Colonic mucosa (tissue), 4 donors: ENCODE data around the gene MYO1H. TPM values are rescaled to one million over a fixed set of nuclear protein-coding genes. Genes with fewer than 3 reads are reported as not detected.

ENCODE experiments used
- DNase-seq: peaks from one replicate; pipeline ENCODE4 v3.0.0-alpha.2; 2020
- H3K27ac ChIP-seq: fragments of 200-600 bp; one replicate; pipeline ENCODE4 v1.8.0; 2021
- H3K27me3 ChIP-seq: fragments of 200-600 bp; one replicate; pipeline ENCODE4 v1.8.0; 2021
- H3K36me3 ChIP-seq: fragments of 200-600 bp; one replicate; pipeline ENCODE4 v1.8.0; 2021
- H3K4me1 ChIP-seq: fragments of 200-600 bp; one replicate; pipeline ENCODE4 v1.8.0; 2021; ENCODE audit warnings: mild to moderate bottlenecking
- H3K4me3 ChIP-seq: fragments of 200-600 bp; one replicate; pipeline ENCODE4 v1.8.0; 2021
- H3K9ac ChIP-seq, 2 donors: one replicate each; pipeline ENCODE4 v1.7.0; 2013; ENCODE audit warnings: control low read depth in 2 of 2, low read depth in 2 of 2, low read length in 2 of 2
- H3K9me3 ChIP-seq: fragments of 200-600 bp; one replicate; pipeline ENCODE4 v1.8.0; 2021
- intact Hi-C: fragments of 100-400 bp; cut with DNase I; formaldehyde crosslinking; loops from one replicate; pipeline ENCODE4 v1.14.1; 2022
- total RNA-seq, 2 donors: library from RNA; stranded (reverse); fragmentation: NEBNext Ultra II Directional in 1 of 2; extraction: Animal tissue kit (Norgen Biotek cat#: 25700) in 1 of 2; gene quantifications; one replicate each; pipeline ENCODE4 v1.2.1, GENCODE V29; 2021
- TF ChIP-seq, protein P1 (sequence below): fragments of 200-600 bp; IDR thresholded peaks from one replicate; pipeline ENCODE4 v1.8.0; 2022; ENCODE audit warnings: antibody characterized with exemption, mild to moderate bottlenecking
- donor health status: healthy.
- donor health status: DM: no; HTN: no; CAD: no.
- donor health status: DM: no; HTN: no; CAD: no.

The MYO1H gene
- total RNA-seq, 2 donors from 2014 or later: 0.21 TPM; not detected in 1

DNA sequence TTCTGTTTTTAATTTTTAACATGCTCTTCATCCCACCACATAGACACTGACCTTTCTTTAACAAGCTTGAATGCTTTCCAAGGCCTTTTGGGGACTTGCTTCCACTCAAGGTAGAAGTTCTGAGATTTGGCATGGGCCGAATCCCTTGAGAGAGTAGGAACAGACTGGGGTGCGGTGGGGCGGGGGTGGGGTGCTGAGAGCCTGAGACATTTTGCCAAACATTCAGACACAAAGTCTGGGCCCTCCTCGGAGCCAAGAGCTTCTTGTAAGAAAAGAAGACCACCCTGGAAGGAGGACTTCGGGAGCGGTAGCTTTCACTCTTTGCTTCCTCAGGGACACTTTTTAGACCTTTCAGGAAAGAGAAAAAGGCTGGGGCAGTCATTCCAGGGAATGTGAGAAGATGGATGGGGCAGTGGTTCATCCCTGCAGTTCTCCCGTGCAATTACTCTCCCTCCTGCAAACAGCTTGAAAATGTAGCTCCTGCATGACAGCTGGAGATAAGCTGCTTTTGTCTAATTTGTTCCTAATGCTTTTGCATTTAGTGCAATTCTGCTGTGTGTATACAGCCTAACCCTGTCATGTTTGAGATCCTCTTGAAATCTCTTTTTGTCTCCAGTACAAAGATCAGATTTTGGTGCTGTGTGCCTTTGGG, 16.3 kb upstream of the MYO1H start:
- intact Hi-C loops: no loop called here
- Histone ChIP-seq H3K4me1 (no peaks in the 10 kb centered on the region), H3K9ac (no peak overlapping the region), H3K27ac (no peak overlapping the region), H3K36me3 (no peaks in the 10 kb centered on the region), H3K27me3 (no peaks in the 10 kb centered on the region), H3K9me3 (no peaks in the 10 kb centered on the region), H3K4me3 (no peak overlapping the region)
- no peak for DNase-seq
- TF ChIP-seq, protein P1, sequence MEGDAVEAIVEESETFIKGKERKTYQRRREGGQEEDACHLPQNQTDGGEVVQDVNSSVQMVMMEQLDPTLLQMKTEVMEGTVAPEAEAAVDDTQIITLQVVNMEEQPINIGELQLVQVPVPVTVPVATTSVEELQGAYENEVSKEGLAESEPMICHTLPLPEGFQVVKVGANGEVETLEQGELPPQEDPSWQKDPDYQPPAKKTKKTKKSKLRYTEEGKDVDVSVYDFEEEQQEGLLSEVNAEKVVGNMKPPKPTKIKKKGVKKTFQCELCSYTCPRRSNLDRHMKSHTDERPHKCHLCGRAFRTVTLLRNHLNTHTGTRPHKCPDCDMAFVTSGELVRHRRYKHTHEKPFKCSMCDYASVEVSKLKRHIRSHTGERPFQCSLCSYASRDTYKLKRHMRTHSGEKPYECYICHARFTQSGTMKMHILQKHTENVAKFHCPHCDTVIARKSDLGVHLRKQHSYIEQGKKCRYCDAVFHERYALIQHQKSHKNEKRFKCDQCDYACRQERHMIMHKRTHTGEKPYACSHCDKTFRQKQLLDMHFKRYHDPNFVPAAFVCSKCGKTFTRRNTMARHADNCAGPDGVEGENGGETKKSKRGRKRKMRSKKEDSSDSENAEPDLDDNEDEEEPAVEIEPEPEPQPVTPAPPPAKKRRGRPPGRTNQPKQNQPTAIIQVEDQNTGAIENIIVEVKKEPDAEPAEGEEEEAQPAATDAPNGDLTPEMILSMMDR: no peak

DNA sequence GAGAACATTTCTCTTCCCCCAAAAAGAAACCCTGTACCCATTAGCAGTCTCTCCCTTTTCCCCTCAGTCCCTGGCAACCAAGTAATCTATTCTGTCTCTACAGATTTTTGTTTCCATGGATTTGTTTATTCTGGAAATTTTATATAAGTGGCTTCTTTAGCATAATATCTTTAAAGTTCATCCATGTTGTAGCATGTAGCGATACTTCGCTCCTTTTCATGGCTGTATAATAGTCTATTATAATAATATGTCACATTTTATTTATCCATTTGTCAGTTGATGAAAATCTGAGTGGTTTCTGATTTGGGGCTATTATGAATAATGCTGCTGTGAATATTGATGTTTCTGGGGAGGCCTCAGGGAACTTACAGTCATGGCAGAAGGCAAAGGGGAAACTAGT, 12.8 kb upstream of the MYO1H start:
- intact Hi-C loops: no loop called here
- Histone ChIP-seq H3K27ac (no peak overlapping the region), H3K4me3 (no peak overlapping the region), H3K27me3 (no peaks in the 10 kb centered on the region), H3K36me3 (no peaks in the 10 kb centered on the region), H3K4me1 (no peaks in the 10 kb centered on the region), H3K9ac (no peak overlapping the region), H3K9me3 (no peaks in the 10 kb centered on the region)
- TF ChIP-seq, protein P1: no peak
- DNase-seq: no peak

DNA sequence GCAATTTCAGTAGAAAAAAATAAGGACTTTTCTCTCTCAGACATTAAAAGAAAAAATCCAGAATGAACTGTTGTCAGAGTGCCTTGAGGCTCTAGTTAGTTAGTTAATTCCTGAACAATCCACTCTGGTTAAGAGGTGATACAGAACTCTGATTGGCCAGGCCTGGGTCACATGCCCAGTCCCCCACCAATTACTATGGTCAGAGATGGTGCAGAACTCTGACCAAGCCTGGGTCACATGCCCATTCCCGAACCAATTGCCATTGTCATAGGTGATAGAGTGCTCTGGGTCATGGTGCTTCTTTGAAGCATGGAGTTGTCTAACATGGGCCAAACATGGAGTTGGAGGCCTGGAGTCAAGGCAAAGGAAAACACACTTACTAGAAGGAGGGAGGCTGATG, 11.1 kb upstream of the MYO1H start:
- Histone ChIP-seq H3K4me3 (no peak overlapping the region), H3K9ac (no peak overlapping the region), H3K27ac (no peak overlapping the region), H3K27me3 (no peaks in the 10 kb centered on the region), H3K36me3 (no peaks in the 10 kb centered on the region), H3K4me1 (no peaks in the 10 kb centered on the region), H3K9me3 (no peaks in the 10 kb centered on the region)
- DNase-seq: no peak
- TF ChIP-seq, protein P1: no peak
- intact Hi-C loops: no loop called here

DNA sequence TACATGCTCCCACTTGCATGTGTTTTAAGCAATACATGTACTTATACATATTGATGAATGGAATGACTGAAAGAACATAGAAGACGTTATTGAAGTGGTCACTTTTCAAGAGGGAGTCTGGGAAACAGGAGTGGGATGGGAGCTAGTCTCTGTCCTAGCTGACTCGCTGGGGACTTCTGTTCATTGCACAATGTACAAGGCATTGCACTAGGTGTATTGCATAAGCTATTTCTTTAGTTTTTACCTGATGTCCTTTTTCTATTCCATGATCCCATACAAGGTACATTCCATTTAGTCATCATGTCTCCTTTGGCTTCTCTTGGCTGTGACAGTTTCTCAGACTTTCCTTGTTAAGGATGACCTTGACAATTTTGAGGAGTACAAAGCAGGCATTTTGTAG, 4.0 kb upstream of the MYO1H start:
- Histone ChIP-seq H3K4me3 (no peak overlapping the region), H3K36me3 (no peaks in the 10 kb centered on the region), H3K27ac (no peak overlapping the region), H3K9me3 (no peaks in the 10 kb centered on the region), H3K9ac (no peak overlapping the region), H3K4me1 (no peaks in the 10 kb centered on the region), H3K27me3 (no peaks in the 10 kb centered on the region)
- DNase-seq: no peak
- TF ChIP-seq, protein P1: no peak
- intact Hi-C loops: no loop called here

DNA sequence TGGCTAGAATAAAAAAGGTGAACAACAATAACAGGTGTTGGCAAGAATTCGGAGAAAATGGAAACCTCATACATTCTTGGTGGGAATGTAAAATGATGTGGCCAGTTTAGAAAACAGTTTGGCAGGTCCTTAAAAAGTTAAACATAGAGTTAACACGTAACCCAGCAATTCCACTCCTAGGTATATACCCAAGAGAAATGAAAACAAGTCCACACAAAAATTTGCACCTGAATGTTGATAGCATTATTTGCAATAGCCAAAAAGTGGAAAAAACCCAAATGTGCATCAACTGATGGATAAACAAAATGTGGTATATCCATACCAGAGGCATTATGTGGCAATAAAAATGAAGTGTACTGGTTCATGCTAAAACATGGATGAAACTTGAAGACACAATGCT, 2.3 kb upstream of the MYO1H start:
- Histone ChIP-seq H3K27ac (no peak overlapping the region), H3K9me3 (no peaks in the 10 kb centered on the region), H3K36me3 (no peaks in the 10 kb centered on the region), H3K9ac (no peak overlapping the region), H3K4me1 (no peaks in the 10 kb centered on the region), H3K4me3 (no peak overlapping the region), H3K27me3 (no peaks in the 10 kb centered on the region)
- TF ChIP-seq, protein P1: no peak
- intact Hi-C loops: no loop called here
- DNase-seq: no peak
